Nephron (organoid): ENCODE measurements around the gene VPS37C.

Source experiments
- H3K27ac Mint-ChIP-seq, 3 experiments: 2 replicates each; pipeline ENCODE4 v1.8.0; 2020; ENCODE audit warnings: mixed read lengths in 3 of 3, mild to moderate bottlenecking in 2 of 3, moderate library complexity in 1 of 3
- H3K27me3 Mint-ChIP-seq: 2 replicates; pipeline ENCODE4 v1.8.0; 2021; ENCODE audit warnings: low read depth, mild to moderate bottlenecking, moderate library complexity, mixed read lengths
- H3K36me3 Mint-ChIP-seq: 2 replicates; pipeline ENCODE4 v1.8.0; 2020; ENCODE audit warnings: low read depth, mixed read lengths
- H3K4me1 Mint-ChIP-seq: 2 replicates; pipeline ENCODE4 v1.8.0; 2020; ENCODE audit warnings: mixed read lengths
- H3K4me3 Mint-ChIP-seq, 3 experiments: 2 replicates each; pipeline ENCODE4 v1.8.0; 2020; ENCODE audit warnings: mild to moderate bottlenecking in 3 of 3, mixed read lengths in 3 of 3, moderate library complexity in 2 of 3
- H3K9me3 Mint-ChIP-seq: 2 replicates; pipeline ENCODE4 v1.8.0; 2020; ENCODE audit warnings: mixed read lengths
- TF ChIP-seq, protein P1 (sequence below), 3 experiments: fragments of 200-600 bp; sonication (generic); IDR thresholded peaks; one replicate each; pipeline ENCODE4 v1.5.0; 2021; ENCODE audit warnings: antibody characterized with exemption in 3 of 3; ENCODE audit not compliant: unreplicated experiment in 3 of 3

VPS37C gene

DNA sequence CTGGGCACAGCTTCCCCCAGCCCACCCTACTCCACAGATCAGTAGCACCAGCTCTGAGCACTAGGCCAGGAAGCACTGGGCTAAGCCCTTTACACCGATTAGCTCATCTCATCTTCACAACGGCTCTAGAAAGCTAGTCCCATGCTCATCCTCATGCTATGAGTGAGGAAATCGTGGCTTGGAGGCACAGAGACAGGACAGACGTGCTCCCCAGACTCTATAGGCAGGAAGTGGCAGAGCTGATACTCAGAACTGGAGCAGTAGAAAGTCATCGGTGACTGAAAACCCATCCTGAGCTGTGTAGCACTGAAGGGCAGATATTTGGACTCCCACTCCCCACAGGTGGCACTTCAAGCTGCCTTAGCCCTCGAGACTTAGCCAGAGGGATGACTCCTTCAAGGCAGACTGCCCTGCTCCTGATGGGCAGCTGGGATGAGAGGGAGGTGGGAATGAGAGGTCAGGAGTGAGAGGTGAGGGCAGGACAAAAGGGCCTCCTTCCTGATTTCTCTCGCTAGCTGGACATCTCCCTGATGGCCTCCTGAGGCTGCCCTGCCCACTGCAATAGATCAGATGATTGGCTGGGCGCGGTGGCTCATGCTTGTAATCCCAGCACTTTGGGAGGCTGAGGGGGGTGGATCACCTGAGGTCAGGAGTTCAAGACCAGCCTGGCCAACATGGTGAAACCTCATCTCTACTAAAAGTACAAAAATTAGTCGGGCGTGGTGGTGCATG, 49.3 kb downstream of the VPS37C start:
- TF ChIP-seq, protein P1, sequence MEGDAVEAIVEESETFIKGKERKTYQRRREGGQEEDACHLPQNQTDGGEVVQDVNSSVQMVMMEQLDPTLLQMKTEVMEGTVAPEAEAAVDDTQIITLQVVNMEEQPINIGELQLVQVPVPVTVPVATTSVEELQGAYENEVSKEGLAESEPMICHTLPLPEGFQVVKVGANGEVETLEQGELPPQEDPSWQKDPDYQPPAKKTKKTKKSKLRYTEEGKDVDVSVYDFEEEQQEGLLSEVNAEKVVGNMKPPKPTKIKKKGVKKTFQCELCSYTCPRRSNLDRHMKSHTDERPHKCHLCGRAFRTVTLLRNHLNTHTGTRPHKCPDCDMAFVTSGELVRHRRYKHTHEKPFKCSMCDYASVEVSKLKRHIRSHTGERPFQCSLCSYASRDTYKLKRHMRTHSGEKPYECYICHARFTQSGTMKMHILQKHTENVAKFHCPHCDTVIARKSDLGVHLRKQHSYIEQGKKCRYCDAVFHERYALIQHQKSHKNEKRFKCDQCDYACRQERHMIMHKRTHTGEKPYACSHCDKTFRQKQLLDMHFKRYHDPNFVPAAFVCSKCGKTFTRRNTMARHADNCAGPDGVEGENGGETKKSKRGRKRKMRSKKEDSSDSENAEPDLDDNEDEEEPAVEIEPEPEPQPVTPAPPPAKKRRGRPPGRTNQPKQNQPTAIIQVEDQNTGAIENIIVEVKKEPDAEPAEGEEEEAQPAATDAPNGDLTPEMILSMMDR (IDR thresholded peaks at IDR 0.05; ENCODE audit: unreplicated experiment in 3 of 3), result no peak
- no peak overlapping the region for H3K4me3 Mint-ChIP-seq
- peaks cover 32% of the 10 kb centered on the region for H3K4me1 Mint-ChIP-seq
- H3K9me3 Mint-ChIP-seq, result no peaks in the 10 kb centered on the region
- H3K36me3 Mint-ChIP-seq, result no peaks in the 10 kb centered on the region
- H3K27me3 Mint-ChIP-seq, result no peaks in the 10 kb centered on the region
- no peak overlapping the region for H3K27ac Mint-ChIP-seq

DNA sequence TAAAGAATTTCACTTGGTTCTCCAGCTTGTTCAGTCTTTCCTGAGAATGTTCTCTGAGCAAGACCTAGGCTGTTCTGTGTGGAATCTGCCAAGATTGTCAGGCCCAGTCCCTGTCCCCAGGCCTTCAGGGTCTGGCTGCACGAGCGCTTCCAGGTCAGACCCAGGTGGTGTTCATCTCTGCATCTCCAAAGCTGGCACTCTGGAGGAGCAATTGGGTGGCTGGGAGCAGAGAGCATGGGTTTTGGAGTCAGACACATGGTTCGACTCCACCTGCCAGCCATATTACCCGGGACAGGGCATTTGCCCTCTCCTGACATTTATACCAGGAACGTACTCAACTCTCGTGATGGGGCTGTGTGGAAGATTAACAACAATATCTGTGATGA, 50.2 kb downstream of the VPS37C start:
- no peak overlapping the region for H3K27ac Mint-ChIP-seq
- H3K4me1 Mint-ChIP-seq, result peaks cover 32% of the 10 kb centered on the region
- TF ChIP-seq, protein P1 (IDR thresholded peaks at IDR 0.05; ENCODE audit: unreplicated experiment in 3 of 3), result no peak
- no peaks in the 10 kb centered on the region for H3K9me3 Mint-ChIP-seq
- H3K27me3 Mint-ChIP-seq, result no peaks in the 10 kb centered on the region
- H3K36me3 Mint-ChIP-seq, result no peaks in the 10 kb centered on the region
- H3K4me3 Mint-ChIP-seq, result no peak overlapping the region

DNA sequence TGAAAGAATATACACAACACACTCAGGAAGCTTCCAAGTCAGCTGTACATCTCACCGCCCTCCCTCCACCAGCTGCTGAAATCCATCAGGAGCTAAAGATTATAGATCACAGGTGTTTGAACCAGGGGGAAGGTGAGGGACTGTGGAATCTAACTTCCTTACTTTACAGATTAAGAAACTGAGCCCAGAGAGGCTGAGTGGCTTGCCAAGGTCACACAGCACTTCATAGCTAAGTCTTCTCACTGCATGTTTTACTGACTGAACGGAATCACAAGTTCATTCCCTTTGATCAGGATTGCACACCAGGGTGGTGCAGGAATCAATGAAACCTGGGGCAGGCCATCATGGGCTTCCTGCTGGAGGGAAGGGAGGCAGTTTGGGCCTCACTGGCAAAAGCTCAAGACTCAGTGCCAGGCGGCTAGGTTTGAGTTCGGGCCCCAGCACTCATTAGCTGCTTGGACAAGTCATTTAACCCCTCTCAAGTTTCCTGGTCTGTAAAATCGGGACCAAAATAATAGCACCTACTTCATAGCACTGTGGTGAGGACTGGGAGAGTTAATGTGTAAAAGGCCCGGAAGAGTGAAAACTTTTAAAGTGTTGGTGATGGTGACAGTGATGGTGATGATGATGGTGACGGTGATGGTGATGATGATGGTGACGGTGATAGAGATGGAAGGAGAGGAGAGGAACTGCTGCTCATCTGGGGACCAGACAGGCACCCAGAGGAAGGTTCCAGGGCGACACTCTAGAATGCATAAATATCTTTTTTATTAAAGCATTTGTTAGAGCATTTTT, 50.8 kb downstream of the VPS37C start:
- H3K4me1 Mint-ChIP-seq, result peaks cover 32% of the 10 kb centered on the region
- H3K4me3 Mint-ChIP-seq, result no peak overlapping the region
- peak overlapping the region in 1 of 3 experiments; percentile 0 for H3K27ac Mint-ChIP-seq
- TF ChIP-seq, protein P1 (IDR thresholded peaks at IDR 0.05; ENCODE audit: unreplicated experiment in 3 of 3), result no peak
- no peaks in the 10 kb centered on the region for H3K36me3 Mint-ChIP-seq
- H3K9me3 Mint-ChIP-seq, result no peaks in the 10 kb centered on the region
- no peaks in the 10 kb centered on the region for H3K27me3 Mint-ChIP-seq

DNA sequence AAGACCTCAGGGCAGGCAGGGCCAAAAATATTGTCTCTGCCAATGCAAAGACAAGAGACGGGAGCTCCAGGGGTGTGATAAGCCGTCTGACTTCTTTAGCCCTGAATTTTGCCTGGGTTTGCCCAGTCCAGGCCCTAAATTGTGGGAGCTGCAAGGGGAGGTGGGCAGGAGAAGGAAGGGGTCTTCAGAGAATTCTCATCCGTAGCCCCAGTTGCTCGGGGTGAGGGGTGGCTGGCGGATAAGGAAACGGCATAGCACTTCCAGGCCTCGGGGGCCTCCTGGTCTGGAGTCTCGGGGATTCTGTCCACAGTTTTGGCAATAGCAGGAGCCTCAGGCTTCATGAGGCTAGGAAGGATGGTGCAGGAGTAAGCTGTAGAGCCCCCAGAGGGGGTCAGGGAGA, 51.6 kb downstream of the VPS37C start:
- Mint-ChIP-seq H3K4me3 (no peak overlapping the region), H3K27ac (peak overlapping the region in 2 of 3 experiments; percentile 3 to 38), H3K36me3 (no peaks in the 10 kb centered on the region), H3K4me1 (peaks cover 32% of the 10 kb centered on the region), H3K27me3 (no peaks in the 10 kb centered on the region), H3K9me3 (no peaks in the 10 kb centered on the region)
- TF ChIP-seq, protein P1 (IDR thresholded peaks at IDR 0.05; ENCODE audit: unreplicated experiment in 3 of 3), result no peak

DNA sequence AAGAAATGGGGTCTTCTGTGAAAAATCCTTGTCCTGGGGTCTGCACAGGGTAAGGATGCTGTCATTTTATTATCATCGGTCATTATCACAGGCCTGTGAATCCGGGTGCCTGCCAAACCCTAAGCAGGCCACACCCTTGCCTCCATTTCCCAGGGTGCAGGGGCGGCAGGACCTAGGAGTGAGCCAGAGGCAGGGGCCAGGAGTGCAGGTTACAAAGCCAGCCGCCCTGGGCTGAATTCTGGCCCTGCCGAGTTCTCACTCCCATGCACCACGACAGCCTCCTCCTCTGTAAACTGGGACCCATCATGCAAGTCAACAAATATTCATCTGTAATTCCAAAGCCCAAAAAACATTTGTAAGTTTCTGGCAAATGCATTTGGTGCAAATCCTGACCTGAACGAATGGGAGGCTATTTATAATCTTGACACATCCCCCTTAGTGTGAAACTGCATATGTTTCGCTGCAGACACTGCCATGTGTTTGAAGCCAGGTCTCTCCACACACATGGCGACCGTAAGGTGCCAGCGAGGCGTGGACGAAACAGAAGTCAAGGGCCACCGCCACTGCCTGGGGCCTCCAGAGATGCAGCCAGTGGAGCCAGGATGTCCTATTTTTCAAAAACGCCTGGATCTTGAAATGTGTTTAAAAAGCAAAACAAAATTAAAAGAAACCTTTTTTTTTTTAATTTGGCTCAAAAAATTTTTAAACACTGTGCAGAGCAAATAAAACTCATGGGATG, 52.2 kb downstream of the VPS37C start:
- Mint-ChIP-seq H3K27ac (peak overlapping the region in 2 of 3 experiments; percentile 3 to 38), H3K36me3 (no peaks in the 10 kb centered on the region), H3K4me3 (no peak overlapping the region), H3K9me3 (no peaks in the 10 kb centered on the region), H3K4me1 (peaks cover 32% of the 10 kb centered on the region), H3K27me3 (no peaks in the 10 kb centered on the region)
- TF ChIP-seq, protein P1 (IDR thresholded peaks at IDR 0.05; ENCODE audit: unreplicated experiment in 3 of 3), result no peak
